ENCODE results near the gene CWF19L1. TPM values are rescaled to one million over a fixed set of nuclear protein-coding genes. Genes with fewer than 3 reads are reported as not detected.

Gene CWF19L1
- total and polyA plus RNA-seq, 4 donors = 20.5 to 30.0 (median 24.5) TPM

- no peak overlapping the region for H3K4me3 ChIP-seq
- WGBS, 2 donors = 81 to 88% methylated on average over 15 of the region's 15 CpGs
Observed at GRCh38 chr10:100265821-100266485, 1.5 kb downstream of the CWF19L1 start.

GRCh38 chr10:100254191-100254590 lies 13.2 kb downstream of the CWF19L1 start:
- TF ChIP-seq, protein P1, sequence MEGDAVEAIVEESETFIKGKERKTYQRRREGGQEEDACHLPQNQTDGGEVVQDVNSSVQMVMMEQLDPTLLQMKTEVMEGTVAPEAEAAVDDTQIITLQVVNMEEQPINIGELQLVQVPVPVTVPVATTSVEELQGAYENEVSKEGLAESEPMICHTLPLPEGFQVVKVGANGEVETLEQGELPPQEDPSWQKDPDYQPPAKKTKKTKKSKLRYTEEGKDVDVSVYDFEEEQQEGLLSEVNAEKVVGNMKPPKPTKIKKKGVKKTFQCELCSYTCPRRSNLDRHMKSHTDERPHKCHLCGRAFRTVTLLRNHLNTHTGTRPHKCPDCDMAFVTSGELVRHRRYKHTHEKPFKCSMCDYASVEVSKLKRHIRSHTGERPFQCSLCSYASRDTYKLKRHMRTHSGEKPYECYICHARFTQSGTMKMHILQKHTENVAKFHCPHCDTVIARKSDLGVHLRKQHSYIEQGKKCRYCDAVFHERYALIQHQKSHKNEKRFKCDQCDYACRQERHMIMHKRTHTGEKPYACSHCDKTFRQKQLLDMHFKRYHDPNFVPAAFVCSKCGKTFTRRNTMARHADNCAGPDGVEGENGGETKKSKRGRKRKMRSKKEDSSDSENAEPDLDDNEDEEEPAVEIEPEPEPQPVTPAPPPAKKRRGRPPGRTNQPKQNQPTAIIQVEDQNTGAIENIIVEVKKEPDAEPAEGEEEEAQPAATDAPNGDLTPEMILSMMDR (IDR thresholded peaks at IDR 0.05; ENCODE audit: control extremely low read depth, extremely low read depth) = no peak
- H3K4me3 ChIP-seq = no peak overlapping the region
- H3K27ac ChIP-seq (ENCODE audit: low read depth in 1 of 2, low read length in 1 of 2) = no peak overlapping the region
- no peaks in the 10 kb centered on the region for H3K27me3 ChIP-seq (ENCODE audit: control insufficient read depth in 3 of 3, insufficient read depth in 3 of 3, low read length in 2 of 3)
- H3K9me3 ChIP-seq (ENCODE audit: control insufficient read depth in 4 of 4, insufficient read depth in 3 of 4, low read length in 3 of 4) = no peaks in the 10 kb centered on the region
- peaks cover 16 to 49% (median 27%) of the 10 kb centered on the region in 4 donors for H3K36me3 ChIP-seq (ENCODE audit: control insufficient read depth in 4 of 4, insufficient read depth in 4 of 4, low read length in 4 of 4)
- no peaks in the 10 kb centered on the region for H3K4me1 ChIP-seq (ENCODE audit: control insufficient read depth in 5 of 5, insufficient read depth in 5 of 5, low read length in 5 of 5)
- WGBS, 2 donors = 86 to 90% methylated on average over 3 of the region's 3 CpGs
- DNase-seq = no peak
- ATAC-seq (ENCODE audit: insufficient read depth, low FRiP score) = no peak
- H3K9ac ChIP-seq (ENCODE audit: insufficient read depth in 1 of 2, low read length in 2 of 2) = no peak overlapping the region

More at GRCh38 chr10:100265821-100266485, 1.5 kb downstream of the CWF19L1 start:
- no peak overlapping the region for H3K27ac ChIP-seq (ENCODE audit: low read depth in 1 of 2, low read length in 1 of 2)
- TF ChIP-seq, protein P1 (IDR thresholded peaks at IDR 0.05; ENCODE audit: control extremely low read depth, extremely low read depth) = no peak
- peaks cover 0 to 2% (median 0%) of the 10 kb centered on the region in 4 donors for H3K9me3 ChIP-seq (ENCODE audit: control insufficient read depth in 4 of 4, insufficient read depth in 3 of 4, low read length in 3 of 4)
- H3K36me3 ChIP-seq (ENCODE audit: control insufficient read depth in 4 of 4, insufficient read depth in 4 of 4, low read length in 4 of 4) = peaks cover 0 to 3% (median 0%) of the 10 kb centered on the region in 4 donors
- H3K4me1 ChIP-seq (ENCODE audit: control insufficient read depth in 5 of 5, insufficient read depth in 5 of 5, low read length in 5 of 5) = peaks cover 0 to 12% (median 0%) of the 10 kb centered on the region in 5 donors
- ATAC-seq (ENCODE audit: insufficient read depth, low FRiP score) (no peak), DNase-seq (no peak)
- H3K27me3 ChIP-seq (ENCODE audit: control insufficient read depth in 3 of 3, insufficient read depth in 3 of 3, low read length in 2 of 3) = no peaks in the 10 kb centered on the region
- H3K9ac ChIP-seq (ENCODE audit: insufficient read depth in 1 of 2, low read length in 2 of 2) = no peak overlapping the region

DNA sequence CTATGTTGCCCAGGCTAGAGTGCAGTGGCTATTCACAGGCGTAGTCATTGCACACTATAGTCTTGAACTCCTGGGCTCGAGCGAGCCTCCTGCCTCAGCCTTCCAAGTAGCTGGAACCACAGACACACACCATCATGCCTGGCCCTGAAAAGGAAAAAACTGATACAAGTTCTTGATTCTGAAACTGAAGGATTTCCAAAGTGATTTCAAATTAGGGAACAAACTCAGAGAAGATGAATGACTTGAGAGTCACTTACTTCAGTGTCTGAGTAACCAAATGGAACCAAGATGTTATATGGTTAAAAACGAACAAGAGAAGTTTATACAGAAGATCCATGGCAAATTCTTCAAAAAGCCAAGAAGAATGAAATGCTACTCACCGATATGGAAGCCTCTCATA lies 14.4 kb downstream of the CWF19L1 start:
- WGBS, 2 donors = 93 to 98% methylated on average over 5 of the region's 5 CpGs
- DNase-seq (no peak), ATAC-seq (ENCODE audit: insufficient read depth, low FRiP score) (no peak)
- Histone ChIP-seq H3K4me1 (ENCODE audit: control insufficient read depth in 5 of 5, insufficient read depth in 5 of 5, low read length in 5 of 5) (no peaks in the 10 kb centered on the region), H3K4me3 (no peak overlapping the region), H3K27ac (ENCODE audit: low read depth in 1 of 2, low read length in 1 of 2) (no peak overlapping the region), H3K9me3 (ENCODE audit: control insufficient read depth in 4 of 4, insufficient read depth in 3 of 4, low read length in 3 of 4) (no peaks in the 10 kb centered on the region), H3K36me3 (ENCODE audit: control insufficient read depth in 4 of 4, insufficient read depth in 4 of 4, low read length in 4 of 4) (peaks cover 23 to 54% (median 31%) of the 10 kb centered on the region in 4 donors), H3K27me3 (ENCODE audit: control insufficient read depth in 3 of 3, insufficient read depth in 3 of 3, low read length in 2 of 3) (no peaks in the 10 kb centered on the region), H3K9ac (ENCODE audit: insufficient read depth in 1 of 2, low read length in 2 of 2) (no peak overlapping the region)
- TF ChIP-seq, protein P1 (IDR thresholded peaks at IDR 0.05; ENCODE audit: control extremely low read depth, extremely low read depth) = no peak
